NCI-H146 (cell line): ENCODE data around the gene PHGDH.

Experiments used
- DNase-seq: peaks from one replicate; lab custom pipeline; 2025; lab: John Stamatoyannopoulos, UW

PHGDH gene

DNA sequence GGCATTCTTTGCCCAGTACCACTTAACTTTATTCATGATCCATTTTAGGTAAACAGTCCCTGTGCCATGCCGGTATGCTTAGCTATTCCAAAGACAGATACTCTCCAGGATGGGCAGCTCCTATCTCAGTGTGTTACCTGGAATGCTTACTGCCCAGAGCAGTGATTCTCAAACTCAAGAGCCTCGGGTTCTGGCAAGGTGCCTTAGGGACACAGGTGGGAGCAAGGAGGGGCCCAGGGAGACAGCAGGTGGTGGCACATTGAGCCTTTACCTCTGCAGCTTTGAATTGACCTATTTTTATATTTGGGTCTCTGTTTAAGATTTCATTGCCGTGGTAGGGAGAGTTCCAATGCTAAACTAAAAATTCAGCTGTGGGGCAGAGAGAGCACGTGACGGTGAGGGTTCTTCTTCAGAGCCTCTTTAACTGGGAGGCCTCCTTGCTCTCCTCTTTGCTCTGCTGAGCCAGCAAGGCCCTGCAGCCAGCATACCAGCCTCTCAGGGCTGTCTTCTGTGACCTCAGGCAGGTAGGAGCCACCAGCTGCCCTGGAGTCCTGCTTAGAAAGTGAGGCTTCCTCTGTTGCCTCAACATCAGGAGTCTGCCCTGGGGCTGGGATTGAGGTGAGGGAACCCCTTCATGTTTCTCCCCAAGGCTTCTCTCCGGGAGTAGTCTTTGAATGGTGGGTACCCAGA, 20.2 kb downstream of the PHGDH start:
- DNase-seq: no peak

DNA sequence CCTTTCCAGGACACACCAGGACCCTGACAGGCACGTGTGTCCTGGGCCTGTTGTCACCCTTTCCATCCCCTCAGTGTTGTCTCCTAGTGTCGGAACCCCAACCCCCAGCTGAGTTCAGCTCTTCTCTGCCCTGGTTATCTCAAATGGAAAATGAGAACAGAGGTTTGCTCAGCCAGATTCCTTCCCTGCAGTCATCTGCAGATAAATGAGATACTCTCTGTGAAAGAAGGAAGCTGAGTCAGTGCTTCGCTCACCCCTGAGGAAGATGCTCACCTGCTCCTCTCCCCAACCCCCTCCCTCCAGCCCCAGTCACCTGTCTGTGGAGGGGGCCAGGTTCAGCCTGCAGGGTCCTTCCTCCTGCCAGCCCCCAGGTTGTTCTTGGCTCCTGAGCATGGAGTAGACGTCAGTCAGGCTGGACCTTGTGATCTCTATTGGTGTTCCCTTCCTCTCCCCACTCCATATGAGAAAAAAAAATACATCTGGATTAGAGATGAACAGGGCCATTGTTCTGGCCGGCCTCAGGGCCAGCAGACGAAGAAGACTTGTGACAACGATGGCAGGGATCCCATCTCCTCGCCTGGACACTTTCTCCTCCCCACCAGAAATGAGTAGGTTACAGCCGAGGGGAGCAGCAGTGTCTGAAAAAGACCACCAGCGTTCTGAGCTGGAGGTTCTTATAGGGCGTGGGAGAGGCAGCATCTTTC, 20.9 kb downstream of the PHGDH start:
- DNase-seq: no peak

DNA sequence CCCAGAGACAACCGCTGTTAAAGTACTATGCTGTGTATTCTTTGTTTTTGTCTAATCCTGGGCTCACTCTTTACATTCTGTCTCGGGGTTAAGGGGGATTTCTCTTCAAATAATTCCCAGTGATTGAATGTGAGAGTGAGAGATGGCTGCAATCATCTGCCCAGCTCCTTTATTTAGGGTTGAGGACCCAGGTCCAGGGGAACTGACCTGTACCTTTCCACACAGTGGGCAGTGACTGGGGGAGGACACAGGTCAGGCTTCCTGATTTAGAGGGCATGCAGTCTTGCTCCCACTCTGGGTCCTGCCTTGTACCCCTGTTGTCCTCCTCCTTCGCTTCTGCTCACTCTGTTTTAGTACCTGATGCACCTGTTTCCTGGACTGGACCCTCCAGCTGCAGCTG, 22.0 kb downstream of the PHGDH start:
- DNase-seq: no peak

DNA sequence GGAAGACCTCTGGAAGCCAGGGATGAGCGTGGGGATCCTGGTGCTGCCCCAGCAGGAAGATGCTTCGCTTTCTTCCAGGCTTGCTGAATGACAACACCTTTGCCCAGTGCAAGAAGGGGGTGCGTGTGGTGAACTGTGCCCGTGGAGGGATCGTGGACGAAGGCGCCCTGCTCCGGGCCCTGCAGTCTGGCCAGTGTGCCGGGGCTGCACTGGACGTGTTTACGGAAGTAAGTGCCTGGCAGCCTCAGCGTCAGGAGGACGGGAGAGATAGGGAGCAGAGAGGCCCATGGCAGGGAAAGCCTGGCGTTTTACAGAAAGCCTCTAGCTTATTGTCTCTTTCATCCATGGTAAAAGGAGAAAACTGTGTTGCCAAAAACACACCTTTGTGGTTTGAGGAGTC, 23.5 kb downstream of the PHGDH start:
- DNase-seq: no peak

DNA sequence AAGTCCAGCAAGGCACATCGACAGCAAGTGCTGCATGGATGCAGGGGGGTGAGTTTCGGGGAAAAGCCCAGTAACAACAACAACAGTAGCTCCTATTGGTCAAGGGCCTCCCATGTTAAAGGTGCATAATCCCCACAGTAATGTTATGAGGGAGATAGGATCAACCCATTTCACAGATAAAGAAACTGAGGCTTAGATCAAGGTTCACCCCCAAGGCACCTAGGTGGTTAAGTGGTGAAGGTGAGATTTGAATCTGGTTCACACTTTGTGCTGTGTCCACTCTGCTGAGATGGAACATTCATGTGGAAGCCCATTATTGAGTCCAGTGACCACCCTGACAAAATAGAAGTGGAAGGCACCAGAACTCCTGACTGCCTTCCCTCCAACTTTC, 24.9 kb downstream of the PHGDH start:
- DNase-seq: no peak

DNA sequence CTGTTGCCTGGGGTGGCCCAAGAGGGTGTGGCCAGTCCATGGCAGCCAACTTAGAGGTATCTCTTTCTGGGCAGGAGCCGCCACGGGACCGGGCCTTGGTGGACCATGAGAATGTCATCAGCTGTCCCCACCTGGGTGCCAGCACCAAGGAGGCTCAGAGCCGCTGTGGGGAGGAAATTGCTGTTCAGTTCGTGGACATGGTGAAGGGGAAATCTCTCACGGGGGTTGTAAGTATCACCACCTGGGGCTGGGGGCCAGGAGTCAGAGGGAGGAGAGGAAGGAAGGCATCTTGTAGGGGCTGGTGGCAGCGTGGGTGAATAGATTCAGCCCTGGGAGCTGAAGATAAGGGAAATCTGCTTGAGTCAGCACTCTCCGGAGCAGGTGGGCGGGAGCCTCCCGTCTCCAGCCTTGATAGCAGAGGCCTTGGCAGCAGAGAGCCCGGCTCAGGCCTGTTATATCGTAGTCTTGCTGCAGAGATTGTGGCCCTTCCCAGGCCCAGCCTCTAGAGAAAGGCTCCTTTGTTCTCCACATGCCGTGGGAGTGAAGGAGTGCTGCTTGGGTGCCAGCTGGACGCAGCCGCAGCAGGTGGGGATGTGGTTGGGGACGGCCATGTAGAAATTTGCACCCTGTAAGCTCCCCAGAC, 25.4 kb downstream of the PHGDH start:
- no peak for DNase-seq

DNA sequence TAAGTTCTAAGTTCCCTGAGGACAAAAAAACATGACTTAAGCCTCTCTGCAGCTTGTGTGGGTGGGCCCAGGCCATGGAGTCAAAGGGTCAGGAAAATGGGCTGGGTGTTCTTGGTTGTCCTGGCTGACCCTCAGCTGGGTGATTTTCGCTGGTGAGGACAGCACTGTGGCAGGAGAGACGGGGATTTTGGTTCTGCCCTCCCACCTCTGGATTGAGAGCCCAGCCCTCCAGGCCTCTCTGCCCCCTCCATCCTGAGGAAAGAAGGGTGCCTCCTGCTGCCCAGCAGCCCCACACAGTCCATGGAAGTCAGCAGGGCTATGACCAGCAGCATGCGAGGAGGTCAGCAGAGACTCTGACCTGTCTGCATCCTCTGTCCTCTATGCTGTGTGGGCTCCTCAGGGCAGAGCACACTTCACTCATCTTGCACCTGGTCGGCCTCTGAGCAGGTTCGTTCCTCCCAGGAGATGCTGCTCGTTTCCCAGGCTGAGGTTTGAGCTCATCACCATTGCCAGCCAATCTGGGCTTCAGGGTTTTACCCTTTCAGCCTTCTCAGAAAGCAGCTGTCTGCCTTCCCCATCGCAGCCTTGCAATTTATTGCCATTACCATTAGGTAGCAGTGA, 26.5 kb downstream of the PHGDH start:
- DNase-seq: no peak

DNA sequence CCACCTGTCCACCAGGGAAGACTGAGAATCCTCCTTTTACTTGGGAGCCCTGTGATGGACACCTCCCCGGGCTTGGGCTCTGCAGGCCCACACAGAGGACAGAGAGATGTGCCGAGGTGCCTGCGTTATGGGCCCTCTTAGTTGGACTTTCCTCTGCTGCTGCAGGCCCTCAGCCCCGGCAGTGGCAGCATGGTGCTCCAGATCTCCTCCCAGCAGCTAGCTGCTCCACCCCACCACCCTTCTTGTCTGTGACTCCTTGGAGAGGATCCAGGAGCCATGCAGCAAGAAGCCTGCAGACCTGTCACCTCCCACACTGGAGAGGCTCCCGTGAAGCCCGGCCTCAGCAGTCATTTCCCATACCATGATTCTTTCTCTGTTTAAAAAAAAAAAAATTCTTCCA, 27.4 kb downstream of the PHGDH start:
- DNase-seq: no peak

DNA sequence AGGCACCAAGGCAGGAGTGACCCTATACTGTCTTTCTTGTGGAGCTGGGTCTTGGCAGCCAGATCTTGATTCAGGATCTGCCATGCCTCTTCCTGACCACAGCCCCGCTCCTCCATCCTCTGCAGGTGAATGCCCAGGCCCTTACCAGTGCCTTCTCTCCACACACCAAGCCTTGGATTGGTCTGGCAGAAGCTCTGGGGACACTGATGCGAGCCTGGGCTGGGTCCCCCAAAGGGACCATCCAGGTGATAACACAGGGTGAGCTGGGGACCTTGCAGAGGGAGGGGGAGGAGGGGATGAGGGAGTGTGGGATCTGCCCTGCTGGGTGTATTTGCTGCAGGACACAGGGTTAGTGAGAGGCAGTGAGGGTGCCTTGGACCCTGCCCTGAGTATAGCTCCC, 28.5 kb downstream of the PHGDH start:
- no peak for DNase-seq

DNA sequence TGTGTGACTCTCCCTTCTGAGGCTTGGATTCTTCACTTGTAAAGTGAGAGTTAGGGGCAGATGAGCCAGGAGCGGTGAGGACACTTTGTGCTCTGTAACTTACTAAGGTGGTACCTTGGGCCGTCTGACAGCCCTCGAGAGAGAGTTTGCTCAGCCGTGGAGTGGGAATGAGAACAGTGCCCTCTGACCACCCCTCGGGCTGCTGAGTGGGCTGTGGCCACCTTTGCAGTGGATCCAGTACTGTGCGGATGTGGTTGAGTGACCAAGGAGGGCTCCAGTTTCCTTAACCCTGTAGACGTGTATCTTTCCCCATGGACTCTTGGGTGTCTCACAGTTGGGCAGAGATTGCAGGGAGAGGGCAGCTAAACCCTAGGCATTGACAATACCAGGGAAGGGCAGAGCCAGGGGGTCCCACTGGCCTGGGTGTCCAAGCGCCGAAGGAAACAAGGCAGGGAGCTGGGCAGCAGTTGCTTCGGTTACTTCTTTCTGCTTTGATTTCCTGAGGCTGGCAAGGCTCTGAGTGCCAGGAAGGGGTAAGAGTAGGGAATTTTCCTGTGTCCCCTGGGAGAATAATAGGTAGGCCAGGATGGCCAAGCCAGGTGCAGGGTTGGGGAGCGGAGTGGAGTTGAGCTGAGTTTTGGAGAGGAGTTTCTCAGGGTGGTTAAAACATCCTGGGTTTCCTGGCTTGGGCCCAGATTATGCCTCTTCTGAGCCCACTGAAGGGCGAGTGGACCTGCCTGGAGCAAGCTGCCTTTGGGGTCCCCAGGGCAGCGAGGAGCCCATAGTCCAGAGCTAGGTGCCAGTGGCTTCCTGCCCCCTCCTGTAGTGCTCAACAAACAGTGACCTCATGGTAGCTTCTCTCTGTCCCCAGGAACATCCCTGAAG, 29.4 kb downstream of the PHGDH start:
- DNase-seq: no peak

DNA sequence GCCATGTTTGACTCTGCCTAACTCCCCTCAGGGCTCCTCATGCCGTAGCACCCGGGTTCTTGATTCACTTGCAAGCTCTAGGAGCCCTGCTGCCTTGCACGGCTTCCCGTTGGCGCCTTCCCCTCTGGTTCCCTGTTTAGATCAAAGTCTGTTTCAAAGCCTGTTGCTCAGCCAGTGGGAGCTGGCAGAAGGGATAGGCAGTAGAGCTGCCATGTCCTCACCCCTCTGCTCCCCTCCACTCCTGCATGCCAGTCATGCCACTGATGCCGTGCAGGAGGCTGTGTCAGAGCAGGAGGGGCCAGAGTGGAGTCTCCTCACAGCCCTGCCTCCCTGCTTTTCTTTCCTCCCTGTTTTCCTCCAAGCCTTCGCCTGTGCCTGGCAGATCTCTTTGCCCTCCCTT, 30.5 kb downstream of the PHGDH start:
- no peak for DNase-seq

DNA sequence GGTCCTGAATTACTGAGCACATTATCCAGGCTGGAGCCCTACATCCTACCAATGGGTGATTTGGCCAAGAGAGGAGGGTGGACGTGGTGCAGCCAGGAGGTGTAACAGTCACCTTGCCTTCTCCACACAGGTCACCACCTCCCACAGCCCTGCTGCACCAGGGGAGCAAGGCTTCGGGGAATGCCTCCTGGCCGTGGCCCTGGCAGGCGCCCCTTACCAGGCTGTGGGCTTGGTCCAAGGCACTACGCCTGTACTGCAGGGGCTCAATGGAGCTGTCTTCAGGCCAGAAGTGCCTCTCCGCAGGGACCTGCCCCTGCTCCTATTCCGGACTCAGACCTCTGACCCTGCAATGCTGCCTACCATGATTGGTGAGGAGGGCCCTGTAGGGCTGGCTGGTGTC, 30.9 kb downstream of the PHGDH start:
- no peak for DNase-seq

DNA sequence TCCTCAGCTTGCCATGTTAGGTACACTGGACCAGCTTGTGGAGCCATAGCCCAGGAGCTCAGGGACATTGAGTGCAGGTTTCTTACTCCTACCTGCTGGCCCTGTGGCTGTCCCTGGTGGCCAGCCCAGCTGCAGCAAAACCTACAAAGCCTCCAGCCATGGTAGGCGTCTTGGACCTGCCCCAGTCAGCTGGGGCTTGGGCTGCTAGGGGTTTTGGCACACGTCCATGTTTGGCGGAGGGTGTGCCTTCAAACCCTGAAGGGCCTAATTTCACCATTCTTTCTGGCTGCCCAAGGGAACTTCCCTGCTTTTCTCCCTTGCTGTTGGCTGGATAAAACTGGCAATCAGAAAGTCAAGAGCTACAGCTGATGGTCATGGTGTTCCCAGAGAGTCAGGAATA, 31.6 kb downstream of the PHGDH start:
- DNase-seq: no peak

DNA sequence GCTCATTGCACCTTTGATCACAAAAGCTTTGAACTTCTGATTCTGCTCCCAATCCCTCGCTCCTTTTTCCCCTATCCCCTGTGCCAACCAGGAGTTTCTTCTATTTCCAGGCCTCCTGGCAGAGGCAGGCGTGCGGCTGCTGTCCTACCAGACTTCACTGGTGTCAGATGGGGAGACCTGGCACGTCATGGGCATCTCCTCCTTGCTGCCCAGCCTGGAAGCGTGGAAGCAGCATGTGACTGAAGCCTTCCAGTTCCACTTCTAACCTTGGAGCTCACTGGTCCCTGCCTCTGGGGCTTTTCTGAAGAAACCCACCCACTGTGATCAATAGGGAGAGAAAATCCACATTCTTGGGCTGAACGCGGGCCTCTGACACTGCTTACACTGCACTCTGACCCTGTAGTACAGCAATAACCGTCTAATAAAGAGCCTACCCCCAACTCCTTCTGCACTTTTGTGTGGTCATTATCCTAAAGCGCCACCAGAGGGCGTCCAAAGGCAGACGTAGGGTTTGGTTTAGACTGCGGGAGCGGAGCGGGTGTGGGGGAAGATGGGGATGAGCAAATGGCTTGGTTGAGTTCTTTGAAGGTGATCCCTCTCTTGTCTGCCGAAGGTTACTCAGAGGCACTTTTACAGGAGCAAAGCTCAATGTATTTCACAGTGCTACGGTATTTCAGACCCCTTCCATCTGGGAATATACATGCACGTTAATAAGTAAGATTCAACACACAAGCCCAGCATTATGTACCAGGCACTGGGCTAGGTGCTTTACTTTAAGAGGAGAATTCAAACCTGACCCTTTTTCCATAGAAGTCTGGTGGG, 32.3 kb downstream of the PHGDH start:
- DNase-seq: peak; percentile 58

DNA sequence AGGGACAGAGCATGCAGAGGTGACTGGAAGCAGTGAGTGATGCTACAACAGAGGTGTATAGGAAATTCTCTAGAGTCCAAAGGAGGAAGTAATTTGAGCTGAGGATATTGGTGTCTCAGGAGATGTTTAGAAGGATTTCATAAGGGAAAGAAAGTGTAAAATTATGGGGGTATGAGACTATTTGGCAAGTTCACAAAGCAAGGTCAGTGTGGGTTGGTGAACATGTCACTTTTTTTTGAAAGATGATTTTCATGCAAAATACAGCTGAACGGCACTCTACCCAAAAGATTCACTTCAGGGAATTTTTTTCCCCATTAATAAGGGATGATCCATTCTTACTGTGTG, 32.8 kb downstream of the PHGDH start:
- DNase-seq: no peak

DNA sequence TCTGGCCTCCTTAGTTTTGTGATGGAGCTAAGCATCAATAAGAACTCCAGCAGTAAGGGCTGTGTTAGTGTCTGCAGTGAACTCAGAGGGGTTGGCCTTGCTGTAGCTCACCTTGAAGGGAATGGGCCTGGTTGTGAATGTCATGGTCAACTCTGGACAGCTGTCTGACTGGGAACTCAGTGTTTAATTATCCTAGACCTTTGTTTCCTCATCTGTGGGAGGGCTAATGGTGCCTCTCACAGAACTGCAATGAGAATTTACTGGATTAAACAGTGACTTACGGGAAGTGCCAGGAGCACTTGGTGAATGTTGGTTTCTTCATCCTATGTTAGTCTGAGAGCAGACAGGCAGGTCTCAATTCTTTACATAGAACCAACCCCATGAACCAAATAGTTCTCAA, 33.3 kb downstream of the PHGDH start:
- no peak for DNase-seq

DNA sequence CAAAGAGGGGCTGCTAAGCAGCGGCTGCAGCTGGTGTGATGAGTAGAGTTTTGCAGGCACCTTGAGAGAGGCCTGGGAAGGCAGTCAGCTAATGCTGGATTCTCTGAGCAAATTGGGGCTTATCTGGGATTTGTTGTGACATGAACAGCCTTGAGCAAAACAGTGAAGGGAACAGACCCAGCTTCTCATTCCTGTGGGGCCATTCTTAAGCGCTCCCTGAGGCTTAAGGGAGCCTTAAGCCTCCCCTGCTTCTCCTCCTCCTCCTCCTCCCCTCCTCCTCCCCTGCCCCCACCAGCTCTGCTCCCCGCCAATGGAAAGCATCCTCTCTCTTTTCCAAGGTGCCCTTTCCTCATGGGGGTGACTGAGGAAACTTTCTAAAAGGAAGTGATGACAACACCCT, 35.7 kb downstream of the PHGDH start:
- DNase-seq: no peak

DNA sequence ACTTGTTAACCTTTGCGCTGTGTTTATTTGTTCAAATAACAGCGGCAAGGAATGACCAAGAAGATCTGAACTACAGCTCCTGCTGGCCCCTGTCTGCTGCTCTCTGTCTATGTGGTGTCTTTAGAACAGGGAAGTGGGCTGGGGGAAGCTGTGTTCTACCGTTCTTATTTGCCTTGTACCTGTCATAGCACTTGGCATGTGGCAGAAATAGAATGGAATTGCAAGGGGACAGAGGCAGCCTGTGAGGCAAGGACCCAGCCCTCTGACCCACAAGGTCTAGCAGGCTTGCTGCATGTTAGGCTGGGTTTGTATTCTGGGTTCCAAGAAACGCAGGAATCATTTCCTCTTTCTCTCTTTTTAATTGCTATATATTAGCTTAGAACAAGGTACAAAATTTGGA, 36.3 kb downstream of the PHGDH start:
- no peak for DNase-seq

DNA sequence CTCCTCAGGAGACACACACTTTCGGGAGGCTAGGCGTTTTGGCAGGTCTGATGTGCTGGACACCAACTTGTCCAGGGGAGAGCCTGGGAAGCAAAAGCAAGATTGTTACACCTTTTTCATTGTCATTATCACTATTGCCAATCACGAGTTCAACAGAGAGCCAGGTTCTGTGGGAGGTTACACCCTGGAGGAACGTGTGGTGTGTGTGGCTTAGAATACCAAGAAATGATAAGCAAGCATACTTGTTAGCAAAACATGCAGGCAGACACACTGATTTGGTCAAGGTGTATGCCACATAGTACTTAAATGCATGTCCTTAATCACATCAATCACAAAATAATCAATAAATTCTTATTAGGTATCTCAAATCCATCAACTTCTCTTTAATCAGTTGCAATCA, 40.9 kb downstream of the PHGDH start:
- no peak for DNase-seq

DNA sequence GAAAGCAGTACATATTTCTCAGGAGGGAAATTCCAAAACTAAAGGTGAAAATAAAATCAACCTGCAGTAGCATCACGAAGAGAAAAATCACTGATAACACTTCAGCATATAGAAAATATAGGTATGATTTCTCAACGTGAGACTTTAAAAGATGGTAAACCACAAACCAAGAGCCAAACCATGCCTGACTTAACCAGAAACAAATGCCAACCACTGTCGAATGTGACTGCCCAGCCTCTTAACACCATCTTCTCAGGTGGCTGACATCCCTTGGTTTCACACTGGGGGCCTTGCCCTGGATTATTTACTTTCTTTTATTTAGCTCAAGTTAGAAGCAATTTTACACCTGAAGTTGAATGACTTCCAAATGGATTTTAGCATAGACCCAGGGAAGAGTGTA, 46.9 kb downstream of the PHGDH start:
- no peak for DNase-seq

DNA sequence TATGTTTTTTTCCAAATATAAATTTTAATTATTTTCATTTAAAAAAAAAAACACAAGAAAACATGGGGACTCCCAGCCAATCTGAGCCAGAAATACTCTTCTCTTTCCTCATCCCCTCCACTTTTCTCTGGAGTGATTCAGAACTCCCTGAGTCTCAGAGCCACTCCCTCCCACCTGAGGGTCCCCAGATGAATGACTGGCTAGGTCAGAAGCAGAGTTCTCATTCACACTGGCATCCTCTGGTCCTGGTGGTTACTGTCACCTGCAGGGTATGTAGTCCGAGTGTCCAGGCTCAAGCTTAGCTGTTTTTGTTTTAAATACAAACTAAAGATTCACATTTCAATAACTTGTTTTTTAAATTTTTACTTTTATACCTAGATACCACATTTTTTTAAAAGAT, 50.7 kb downstream of the PHGDH start:
- DNase-seq: no peak
